Loucy (cell line): Measurements from ENCODE around the gene PGC.

Experiments used
- CTCF ChIP-seq: fragments of 200-600 bp; sonication (generic); conservative IDR thresholded peaks from 2 replicates; pipeline ENCODE4 v1.5.1; 2014; ENCODE audit warnings: mild to moderate bottlenecking, antibody characterized with exemption, low read length
- EZH2phosphoT487 ChIP-seq: fragments of 200-600 bp; IDR thresholded peaks from 2 replicates; pipeline ENCODE4 v1.6.1; 2018; ENCODE audit warnings: antibody characterized with exemption, mild to moderate bottlenecking, moderate library complexity, borderline replicate concordance

DNA sequence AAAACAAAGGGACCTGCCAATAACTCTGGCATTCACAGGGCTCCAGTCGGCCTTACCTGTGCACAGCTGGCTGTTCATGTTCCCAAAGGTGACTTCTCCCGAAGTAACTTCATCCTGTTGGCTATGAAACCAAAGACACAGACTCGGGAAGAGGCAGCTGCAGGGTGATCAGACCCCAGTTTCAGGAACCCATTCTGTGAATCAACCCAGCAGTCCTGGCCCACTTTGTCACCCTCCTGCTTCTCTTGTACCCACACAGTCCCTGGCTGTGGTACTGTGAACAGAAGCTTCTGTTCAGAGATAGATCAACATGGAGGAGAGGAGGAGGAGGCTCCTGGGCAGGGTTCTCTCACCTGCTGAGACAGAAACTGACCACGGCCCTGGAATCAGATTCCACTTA is 8.7 kb upstream of the PGC start:
- TF ChIP-seq CTCF (no peak), EZH2phosphoT487 (no peak)
